H1 (cell line): ENCODE data around the gene ASPRV1. TPM values are rescaled to one million over a fixed set of nuclear protein-coding genes. Genes with fewer than 3 reads are reported as not detected.

Experiments used
- CTCF ChIA-PET: fragments of 300-600 bp; sonication (Branson Sonifier 250); formaldehyde crosslinking; loops from one replicate; lab custom pipeline; 2021; ENCODE audit not compliant: partially characterized antibody; lab: Charles Lee
- POLR2A ChIA-PET: fragments of 300-600 bp; sonication (Branson Sonifier 250); formaldehyde crosslinking; loops from one replicate; lab custom pipeline; 2021; ENCODE audit warnings: inconsistent platforms; ENCODE audit not compliant: partially characterized antibody; lab: Charles Lee
- DNase-seq, 2 experiments: peaks; one replicate each; pipeline versions ENCODE4 v3.0.0 to v3.0.0-alpha.2; 2010 to 2022; ENCODE audit warnings: low spot score in 2 of 2, low read depth in 1 of 2, mixed read lengths in 1 of 2
- FAIRE-seq: peaks from 2 replicates; lab custom pipeline; 2011; peaks lifted over from hg19 to GRCh38; lab: Jason Lieb, UNC
- H2AFZ ChIP-seq: 2 replicates; pipeline ENCODE4 v1.8.1; 2012; ENCODE audit warnings: low read length, inconsistent platforms
- H2AK5ac ChIP-seq: 2 replicates; pipeline ENCODE4 v1.6.1; 2013; ENCODE audit warnings: low read depth, low read length
- H2BK120ac ChIP-seq: replicated peaks from 2 replicates; pipeline ENCODE3; 2013; ENCODE audit warnings: low read depth, low read length, inconsistent platforms
- H2BK12ac ChIP-seq: 2 replicates; pipeline ENCODE4 v1.6.1; 2013; ENCODE audit warnings: low read depth, low read length
- H2BK15ac ChIP-seq: 2 replicates; pipeline ENCODE4 v1.6.1; 2013; ENCODE audit warnings: low read length
- H2BK20ac ChIP-seq: 2 replicates; pipeline ENCODE4 v1.6.1; 2013; ENCODE audit warnings: low read length
- H2BK5ac ChIP-seq: 2 replicates; pipeline ENCODE4 v1.6.1; 2013; ENCODE audit warnings: low read depth, low read length
- H3K14ac ChIP-seq: 2 replicates; pipeline ENCODE4 v1.6.1; 2013; ENCODE audit warnings: inconsistent platforms; ENCODE audit not compliant: insufficient read length
- H3K18ac ChIP-seq: 2 replicates; pipeline ENCODE4 v1.6.1; 2013; ENCODE audit warnings: low read length; ENCODE audit errors: extremely low read depth
- H3K23ac ChIP-seq: 2 replicates; pipeline ENCODE4 v1.6.1; 2013; ENCODE audit warnings: inconsistent platforms; ENCODE audit not compliant: insufficient read length
- H3K23me2 ChIP-seq: 2 replicates; pipeline ENCODE4 v1.6.1; 2013; ENCODE audit warnings: low read depth, low read length
- H3K27ac ChIP-seq: 2 replicates; pipeline ENCODE4 v1.6.1; 2011; ENCODE audit warnings: low read depth, low read length, inconsistent platforms
- H3K27me3 ChIP-seq, 4 experiments: replicated peaks in 1 of 4; 1 replicate in 1 of 4; 2 replicates in 3 of 4; pipeline versions ENCODE4 v1.6.1 to v1.8.1; 2011 to 2013; ENCODE audit warnings: low read length in 3 of 4, mild to moderate bottlenecking in 3 of 4, inconsistent platforms in 2 of 4, mixed read lengths in 2 of 4, moderate library complexity in 1 of 4; ENCODE audit not compliant: control insufficient read depth in 3 of 4, insufficient read depth in 3 of 4; ENCODE audit errors: extremely low read depth in 1 of 4
- H3K36me3 ChIP-seq, 4 experiments: 2 replicates each; pipeline versions ENCODE4 v1.6.1 to v1.8.1; 2011 to 2013; ENCODE audit warnings: mild to moderate bottlenecking in 4 of 4, low read length in 3 of 4, moderate library complexity in 2 of 4, control low read depth in 1 of 4, inconsistent platforms in 1 of 4; ENCODE audit not compliant: insufficient read depth in 4 of 4, control insufficient read depth in 2 of 4
- H3K4ac ChIP-seq: replicated peaks from 2 replicates; pipeline ENCODE3; 2013; ENCODE audit warnings: low read length, low read depth, mixed read lengths, inconsistent platforms; ENCODE audit not compliant: insufficient read length
- H3K4me1 ChIP-seq, 4 experiments: replicated peaks in 1 of 4; 1 replicate in 1 of 4; 2 replicates in 3 of 4; pipeline versions ENCODE4 v1.6.1 to v1.8.1; 2011 to 2013; ENCODE audit warnings: low read length in 3 of 4, inconsistent platforms in 2 of 4, mixed read lengths in 1 of 4; ENCODE audit not compliant: insufficient read depth in 4 of 4, control insufficient read depth in 3 of 4
- H3K4me2 ChIP-seq, 2 experiments: 2 replicates each; pipeline versions ENCODE4 v1.6.1 to v1.8.1; 2011 to 2013; ENCODE audit warnings: low read depth in 2 of 2, low read length in 2 of 2, control low read depth in 1 of 2, inconsistent platforms in 1 of 2, mild to moderate bottlenecking in 1 of 2; ENCODE audit not compliant: insufficient read depth in 1 of 2
- H3K4me3 ChIP-seq, 4 experiments: fragments of 200-600, 300-600 bp in 1 of 4; sonication (generic), shearing (Covaris generic), sonication (Bioruptor Twin) in 1 of 4; 2 replicates each; pipeline versions ENCODE4 v1.5.1 to v1.8.1; 2011 to 2016; ENCODE audit warnings: low read length in 4 of 4, low read depth in 3 of 4, control low read depth in 2 of 4, inconsistent platforms in 2 of 4, mild to moderate bottlenecking in 2 of 4, mixed read lengths in 1 of 4, moderate library complexity in 1 of 4; ENCODE audit not compliant: insufficient read depth in 2 of 4; ENCODE audit errors: extremely low read depth in 1 of 4
- H3K56ac ChIP-seq: replicated peaks from 2 replicates; pipeline ENCODE3; 2013; ENCODE audit warnings: low read depth, mild to moderate bottlenecking, mixed read lengths, low read length, inconsistent platforms; ENCODE audit not compliant: insufficient read length
- H3K79me1 ChIP-seq: 2 replicates; pipeline ENCODE4 v1.6.1; 2013; ENCODE audit warnings: low read depth, low read length, control low read depth
- H3K79me2 ChIP-seq, 2 experiments: 2 replicates each; pipeline versions ENCODE4 v1.6.1 to v1.8.1; 2012 to 2013; ENCODE audit warnings: low read length in 2 of 2, mild to moderate bottlenecking in 2 of 2, inconsistent platforms in 1 of 2; ENCODE audit not compliant: insufficient read depth in 2 of 2, control insufficient read depth in 1 of 2
- H3K9ac ChIP-seq, 4 experiments: replicated peaks in 1 of 4; 1 replicate in 1 of 4; 2 replicates in 3 of 4; pipeline versions ENCODE4 v1.6.1 to v1.8.1; 2011 to 2013; ENCODE audit warnings: low read depth in 3 of 4, low read length in 3 of 4, control low read depth in 2 of 4, mild to moderate bottlenecking in 2 of 4, moderate library complexity in 2 of 4, inconsistent platforms in 1 of 4; ENCODE audit errors: extremely low read depth in 1 of 4
- H3K9me3 ChIP-seq, 2 experiments: 2 replicates each; pipeline versions ENCODE4 v1.6.1 to v1.8.1; 2012 to 2013; ENCODE audit warnings: mild to moderate bottlenecking in 2 of 2, moderate library complexity in 2 of 2, control low read depth in 1 of 2, inconsistent platforms in 1 of 2, low read depth in 1 of 2, low read length in 1 of 2, mixed read lengths in 1 of 2; ENCODE audit not compliant: insufficient read depth in 2 of 2
- H4K20me1 ChIP-seq, 2 experiments: replicated peaks in 1 of 2; 2 replicates each; pipeline versions ENCODE3 to v1.8.1; 2011 to 2013; ENCODE audit warnings: inconsistent platforms in 2 of 2, low read length in 2 of 2, mild to moderate bottlenecking in 1 of 2; ENCODE audit not compliant: insufficient read depth in 2 of 2, control insufficient read depth in 1 of 2
- H4K5ac ChIP-seq: 2 replicates; pipeline ENCODE4 v1.6.1; 2013; ENCODE audit warnings: low read length, low read depth, mixed read lengths, inconsistent platforms; ENCODE audit not compliant: insufficient read length
- H4K8ac ChIP-seq: 2 replicates; pipeline ENCODE4 v1.8.0; 2013; ENCODE audit warnings: mild to moderate bottlenecking, moderate library complexity, low read length, inconsistent platforms; ENCODE audit not compliant: insufficient read depth; ENCODE audit errors: extremely low read depth
- H4K91ac ChIP-seq: replicated peaks from 2 replicates; pipeline ENCODE3; 2013; ENCODE audit warnings: low read length, mixed read lengths, inconsistent platforms; ENCODE audit not compliant: insufficient read length
- BACH1 ChIP-seq: IDR thresholded peaks from 2 replicates; pipeline ENCODE4 v1.6.1; 2012; ENCODE audit warnings: low read length, improper control_type of control experiment
- BRCA1 ChIP-seq: IDR thresholded peaks from 2 replicates; pipeline ENCODE4 v1.6.1; 2012; ENCODE audit warnings: low read depth, low read length, improper control_type of control experiment
- CHD2 ChIP-seq: IDR thresholded peaks from 2 replicates; pipeline ENCODE4 v1.6.1; 2012; ENCODE audit warnings: low read length, improper control_type of control experiment
- EZH2 ChIP-seq: fragments of 200-600 bp; sonication (generic); IDR thresholded peaks from 2 replicates; pipeline ENCODE4 v1.7.1; 2012; ENCODE audit warnings: low read depth, mild to moderate bottlenecking, moderate library complexity, low read length, inconsistent platforms; ENCODE audit not compliant: severe bottlenecking
- HDAC2 ChIP-seq, 2 experiments: fragments of 300-600 bp in 1 of 2; sonication (generic) in 1 of 2; IDR thresholded peaks; 2 replicates each; pipeline ENCODE4 v1.6.1; 2011 to 2012; ENCODE audit warnings: low read depth in 2 of 2, low read length in 2 of 2, mild to moderate bottlenecking in 2 of 2, moderate library complexity in 2 of 2, borderline replicate concordance in 1 of 2, inconsistent platforms in 1 of 2
- HDAC6 ChIP-seq: IDR thresholded peaks from one replicate; pipeline ENCODE4 v1.7.1; 2012; ENCODE audit warnings: low read depth, mild to moderate bottlenecking, inconsistent platforms, low read length, moderate library complexity
- JUN ChIP-seq: IDR thresholded peaks from 2 replicates; pipeline ENCODE4 v1.6.1; 2011; ENCODE audit warnings: low read depth, mild to moderate bottlenecking, improper control_type of control experiment, low read length
- PHF8 ChIP-seq: fragments of 200-600 bp; sonication (generic); conservative IDR thresholded peaks from 2 replicates; pipeline ENCODE4 v1.7.1; 2012; ENCODE audit warnings: low read depth, mild to moderate bottlenecking, inconsistent platforms, low read length, moderate library complexity
- RBBP5 ChIP-seq: IDR thresholded peaks from 2 replicates; pipeline ENCODE4 v1.7.1; 2012; ENCODE audit warnings: low read depth, mild to moderate bottlenecking, inconsistent platforms, low read length, moderate library complexity, borderline replicate concordance
- SP1 ChIP-seq: IDR thresholded peaks from 2 replicates; pipeline ENCODE4 v1.6.1; 2011; ENCODE audit warnings: low read depth, low read length
- TCF12 ChIP-seq: IDR thresholded peaks from 2 replicates; pipeline ENCODE4 v1.6.1; 2011; ENCODE audit warnings: low read depth, mild to moderate bottlenecking, low read length
- WGBS, 2 experiments: shearing (Covaris generic) in 1 of 2; methylation state at CpG; one replicate each; pipeline versions ENCODE4 v1.1.6 to v1.1.7; 2013 to 2015; ENCODE audit warnings: low lambda C conversion rate in 2 of 2, mixed read lengths in 2 of 2, inconsistent platforms in 1 of 2, low coverage in 1 of 2, missing lambda C conversion rate in 1 of 2; ENCODE audit not compliant: insufficient replicate concordance in 2 of 2, insufficient coverage in 1 of 2, insufficient read length in 1 of 2; ENCODE audit errors: extremely low coverage in 1 of 2, missing lambda C conversion rate in 1 of 2; 5-methylcytosine and 5-hydroxymethylcytosine counted together
- polyA plus RNA-seq, 7 experiments: library from polyadenylated mRNA; depleted of rRNA in 3 of 7; stranded (reverse) in 5 of 7; unstranded in 2 of 7; fragments of >200 nt in 5 of 7; fragments of 200-250 nt in 2 of 7; gene quantifications; 1 replicate in 5 of 7; 2 replicates in 1 of 7; 4 replicates in 1 of 7; pipeline versions ENCODE4 v1.2.1 to v1.2.3, GENCODE V29; 2011 to 2013; ENCODE audit warnings: missing spikeins in 2 of 7, mixed read lengths in 2 of 7
- total RNA-seq: library from RNA; stranded (reverse); fragmentation: NEBNext Ultra II Directional; extraction: Animal tissue kit (Norgen Biotek cat#: 25700); gene quantifications from 2 replicates; pipeline ENCODE4 v1.2.1, GENCODE V29; 2021
- TF ChIP-seq, protein P1 (sequence below): IDR thresholded peaks from 2 replicates; pipeline ENCODE4 v1.6.1; 2012; ENCODE audit warnings: low read length, inconsistent platforms
- TF ChIP-seq, protein P2 (sequence below): IDR thresholded peaks from 2 replicates; pipeline ENCODE4 v1.6.1; 2012; ENCODE audit warnings: inconsistent platforms

ASPRV1 gene
- total and polyA plus RNA-seq, 2 of the 8 experiments (the other 6 are each of a cell fraction or from before 2014, with no cell fraction given), result 0.59 to 0.95 TPM

DNA sequence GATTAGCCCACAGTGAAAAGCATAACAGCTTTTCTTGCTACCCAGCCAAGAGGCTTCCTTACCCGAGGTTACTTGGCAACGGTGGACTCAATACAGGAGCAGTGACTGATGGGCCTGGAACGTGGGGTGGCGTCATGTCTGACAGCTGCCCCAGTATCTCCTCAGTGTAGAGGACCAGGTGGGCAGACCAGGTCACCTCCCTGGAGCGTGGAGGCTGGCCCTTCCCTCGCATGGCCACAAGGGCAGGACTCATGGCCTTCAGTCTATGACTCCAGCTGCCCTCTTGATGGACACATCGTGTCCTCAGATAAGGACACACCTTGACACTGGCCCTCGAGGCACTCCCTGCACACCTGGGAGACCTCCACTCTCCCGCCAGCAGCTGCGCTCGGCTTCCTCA lies 6.4 kb downstream of the ASPRV1 start:
- Histone ChIP-seq H4K8ac (no peak overlapping the region), H3K27me3 (no peaks in the 10 kb centered on the region), H3K36me3 (no peaks in the 10 kb centered on the region), H4K5ac (no peak overlapping the region), H3K23ac (no peak overlapping the region), H3K4ac (no peak overlapping the region), H2AK5ac (no peak overlapping the region), H3K27ac (no peak overlapping the region), H2AFZ (no peak overlapping the region), H3K9ac (no peak overlapping the region), H3K4me1 (no peaks in the 10 kb centered on the region; a peak in 1 of 7 replicates), H2BK12ac (no peak overlapping the region), H2BK20ac (no peak overlapping the region), H3K4me3 (no peak overlapping the region), H3K18ac (no peak overlapping the region), H3K14ac (no peak overlapping the region), H3K9me3 (no peaks in the 10 kb centered on the region), H3K4me2 (no peak overlapping the region), H3K56ac (no peak overlapping the region), H3K79me2 (no peaks in the 10 kb centered on the region), H2BK15ac (no peak overlapping the region), H4K20me1 (no peaks in the 10 kb centered on the region), H4K91ac (no peak overlapping the region), H2BK120ac (no peak overlapping the region), H3K79me1 (no peaks in the 10 kb centered on the region), H3K23me2 (no peaks in the 10 kb centered on the region), H2BK5ac (no peak overlapping the region)
- ChIA-PET CTCF (interaction anchor here (0.7 to 1.5 kb wide), 7 partner anchors 9 to 116 kb away, joined by 3 to 4 read pairs (median 3); partner anchors contain the start of gene MXD1), POLR2A (interaction anchor here (1.0 to 1.1 kb wide), 2 partner anchors 28 to 122 kb away, joined by 3 read pairs; no protein-coding TSS in a partner anchor)
- 88% methylated on average over 11 of the region's 11 CpGs; no CpG with 5 or more reads in 1 of the 2 experiments for WGBS, 2 experiments
- FAIRE-seq (no peak), DNase-seq (no peak)
- TF ChIP-seq HDAC2 (IDR thresholded peaks at IDR 0.05; ENCODE audit: borderline replicate concordance in 1 of 2, low read depth in 2 of 2, low read length in 2 of 2), result no peak
- TF ChIP-seq, protein P1, sequence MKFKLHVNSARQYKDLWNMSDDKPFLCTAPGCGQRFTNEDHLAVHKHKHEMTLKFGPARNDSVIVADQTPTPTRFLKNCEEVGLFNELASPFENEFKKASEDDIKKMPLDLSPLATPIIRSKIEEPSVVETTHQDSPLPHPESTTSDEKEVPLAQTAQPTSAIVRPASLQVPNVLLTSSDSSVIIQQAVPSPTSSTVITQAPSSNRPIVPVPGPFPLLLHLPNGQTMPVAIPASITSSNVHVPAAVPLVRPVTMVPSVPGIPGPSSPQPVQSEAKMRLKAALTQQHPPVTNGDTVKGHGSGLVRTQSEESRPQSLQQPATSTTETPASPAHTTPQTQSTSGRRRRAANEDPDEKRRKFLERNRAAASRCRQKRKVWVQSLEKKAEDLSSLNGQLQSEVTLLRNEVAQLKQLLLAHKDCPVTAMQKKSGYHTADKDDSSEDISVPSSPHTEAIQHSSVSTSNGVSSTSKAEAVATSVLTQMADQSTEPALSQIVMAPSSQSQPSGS, result no peak
- no peak for TF ChIP-seq PHF8
- no peak for TF ChIP-seq RBBP5
- TF ChIP-seq TCF12, result no peak
- TF ChIP-seq BACH1, result no peak
- TF ChIP-seq EZH2, result no peak
- TF ChIP-seq, protein P2, sequence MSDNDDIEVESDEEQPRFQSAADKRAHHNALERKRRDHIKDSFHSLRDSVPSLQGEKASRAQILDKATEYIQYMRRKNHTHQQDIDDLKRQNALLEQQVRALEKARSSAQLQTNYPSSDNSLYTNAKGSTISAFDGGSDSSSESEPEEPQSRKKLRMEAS, result no peak
- TF ChIP-seq JUN, result no peak
- no peak for TF ChIP-seq BRCA1
- no peak for TF ChIP-seq HDAC6
- TF ChIP-seq CHD2, result no peak
- no peak for TF ChIP-seq SP1
